ENCODE measurements around the gene SLC9A2. TPM values are rescaled to one million over a fixed set of nuclear protein-coding genes. Genes with fewer than 3 reads are reported as not detected.

The SLC9A2 gene
- total RNA-seq, 1 donor: not detected

- no peak for DNase-seq (ENCODE audit: low read depth in 2 of 3, low spot score in 2 of 3)
Measured at GRCh38 chr2:102667072-102667471, 47.7 kb downstream of the SLC9A2 start.

- DNase-seq (ENCODE audit: low read depth in 2 of 3, low spot score in 2 of 3): no peak
Measured at GRCh38 chr2:102668171-102668570, 48.8 kb downstream of the SLC9A2 start.

DNA sequence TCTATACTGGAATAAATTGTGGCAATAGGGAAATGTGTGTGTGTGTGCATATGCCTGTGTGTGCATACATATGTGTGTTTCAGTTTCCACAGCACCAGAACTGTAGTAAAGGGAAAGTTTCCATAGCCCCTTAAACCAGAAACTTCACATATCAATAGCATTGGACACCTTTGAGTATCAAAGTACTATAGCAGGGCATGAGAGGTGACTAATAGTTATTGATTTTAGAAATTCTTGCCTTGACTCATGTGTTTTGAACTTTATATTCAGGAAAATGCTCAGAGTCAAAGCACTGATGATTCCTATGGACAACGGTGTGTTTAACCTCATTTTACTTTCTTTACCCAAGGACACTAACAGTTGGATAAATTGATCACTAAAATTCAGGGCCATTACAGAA lies 50.0 kb downstream of the SLC9A2 start:
- no peak for DNase-seq (ENCODE audit: low read depth in 2 of 3, low spot score in 2 of 3)

DNA sequence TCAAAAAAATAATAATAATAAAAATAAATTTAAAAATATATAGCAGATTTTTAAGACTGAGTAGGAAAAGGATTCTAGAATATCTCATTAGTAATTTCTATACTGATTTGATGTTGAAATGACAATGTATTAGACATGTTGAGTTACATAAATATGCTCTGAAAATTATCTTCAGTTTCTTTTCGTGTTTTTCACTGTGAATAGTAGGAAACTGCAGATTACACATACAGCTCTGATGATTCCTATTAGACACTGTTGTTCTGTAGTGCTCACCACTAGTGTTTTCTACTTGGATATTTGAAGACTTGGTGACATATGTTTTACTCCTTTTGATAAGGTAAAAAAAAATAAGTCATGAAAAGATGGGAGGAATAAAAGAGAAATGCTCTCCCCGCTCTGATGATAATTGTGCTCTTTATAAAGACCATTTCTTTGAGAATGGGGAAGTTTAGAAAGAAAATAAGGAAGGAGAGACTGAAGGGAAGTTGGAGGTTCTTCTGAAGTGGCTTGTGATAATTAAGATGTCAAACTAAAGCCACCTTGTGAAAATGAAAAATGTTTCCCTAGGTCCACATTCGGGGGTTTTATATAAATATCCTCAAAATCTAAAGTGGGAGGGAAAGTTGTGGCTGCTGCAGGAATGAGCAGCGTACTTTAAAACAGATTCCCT lies 52.9 kb downstream of the SLC9A2 start:
- DNase-seq (ENCODE audit: low read depth in 2 of 3, low spot score in 2 of 3): peak in 2 of 3 donors; percentile 11 to 58

- no peak for DNase-seq (ENCODE audit: low read depth in 2 of 3, low spot score in 2 of 3)
Measured at GRCh38 chr2:102674370-102674769, 55.0 kb downstream of the SLC9A2 start.

DNA sequence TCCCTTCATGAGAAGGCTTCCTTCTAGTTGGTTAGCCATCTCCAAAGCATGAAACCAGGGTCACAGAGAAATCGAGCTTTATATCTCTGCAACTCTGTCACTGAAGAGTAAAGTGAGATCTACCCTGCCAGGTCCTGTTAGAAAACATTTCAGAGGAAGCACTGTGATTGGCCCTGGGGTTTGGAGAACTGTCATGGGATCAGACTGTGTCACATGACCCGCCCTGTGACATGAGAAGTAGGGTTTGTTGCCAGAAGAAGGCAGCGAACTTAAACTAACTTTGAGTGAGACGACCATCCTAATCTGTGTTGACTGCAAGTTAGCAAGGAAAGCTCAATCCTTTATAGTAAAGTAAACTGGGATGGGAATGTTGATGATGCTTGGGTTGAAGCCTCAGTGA lies 55.5 kb downstream of the SLC9A2 start:
- DNase-seq (ENCODE audit: low read depth in 2 of 3, low spot score in 2 of 3): no peak

GRCh38 chr2:102677244-102678215 lies 58.2 kb downstream of the SLC9A2 start:
- DNase-seq (ENCODE audit: low read depth in 2 of 3, low spot score in 2 of 3): no peak

DNA sequence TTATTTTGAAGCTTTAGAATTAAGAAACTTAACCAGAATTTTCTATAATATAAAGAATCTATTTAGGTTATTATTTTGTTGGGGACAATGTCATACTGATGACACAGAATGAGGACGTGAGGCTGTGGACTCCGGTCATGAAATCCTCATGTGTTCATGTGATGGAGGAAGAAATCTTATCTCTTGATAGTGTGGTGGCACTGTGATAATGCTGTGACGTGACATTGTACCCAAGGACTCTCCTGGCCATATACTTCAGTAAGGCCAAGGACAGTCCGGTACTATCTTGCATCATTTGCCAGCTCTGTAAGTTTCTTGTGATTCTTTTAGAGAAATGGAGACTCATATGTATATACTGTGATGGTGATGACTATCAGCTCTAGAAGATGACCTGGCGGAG lies 59.1 kb downstream of the SLC9A2 start:
- DNase-seq (ENCODE audit: low read depth in 2 of 3, low spot score in 2 of 3): no peak

GRCh38 chr2:102686479-102687439 lies 67.4 kb downstream of the SLC9A2 start:
- peak in 2 of 3 donors; percentile 9 to 54 for DNase-seq (ENCODE audit: low read depth in 2 of 3, low spot score in 2 of 3)

DNA sequence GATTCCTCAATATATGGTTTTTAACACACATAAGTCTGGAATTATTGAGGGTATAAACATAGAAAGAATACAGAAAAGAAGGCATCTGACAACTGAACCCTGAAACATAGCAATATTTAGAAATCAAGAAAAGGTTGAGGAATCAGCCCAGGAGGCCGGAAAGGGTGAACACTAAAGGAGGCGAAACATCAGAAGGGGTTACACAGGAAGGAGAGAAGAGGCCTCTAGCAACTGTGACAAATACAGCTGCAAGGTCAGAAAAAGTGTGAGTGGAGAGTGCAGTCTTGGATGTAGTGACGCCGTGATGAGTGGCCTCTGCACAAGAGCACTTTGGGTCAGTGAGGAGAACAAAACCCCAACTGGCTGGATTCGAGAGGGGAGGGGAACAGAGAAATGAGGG lies 70.7 kb downstream of the SLC9A2 start:
- DNase-seq (ENCODE audit: low read depth in 2 of 3, low spot score in 2 of 3): no peak

GRCh38 chr2:102696463-102696862 lies 77.1 kb downstream of the SLC9A2 start:
- no peak for DNase-seq (ENCODE audit: low read depth in 2 of 3, low spot score in 2 of 3)

DNA sequence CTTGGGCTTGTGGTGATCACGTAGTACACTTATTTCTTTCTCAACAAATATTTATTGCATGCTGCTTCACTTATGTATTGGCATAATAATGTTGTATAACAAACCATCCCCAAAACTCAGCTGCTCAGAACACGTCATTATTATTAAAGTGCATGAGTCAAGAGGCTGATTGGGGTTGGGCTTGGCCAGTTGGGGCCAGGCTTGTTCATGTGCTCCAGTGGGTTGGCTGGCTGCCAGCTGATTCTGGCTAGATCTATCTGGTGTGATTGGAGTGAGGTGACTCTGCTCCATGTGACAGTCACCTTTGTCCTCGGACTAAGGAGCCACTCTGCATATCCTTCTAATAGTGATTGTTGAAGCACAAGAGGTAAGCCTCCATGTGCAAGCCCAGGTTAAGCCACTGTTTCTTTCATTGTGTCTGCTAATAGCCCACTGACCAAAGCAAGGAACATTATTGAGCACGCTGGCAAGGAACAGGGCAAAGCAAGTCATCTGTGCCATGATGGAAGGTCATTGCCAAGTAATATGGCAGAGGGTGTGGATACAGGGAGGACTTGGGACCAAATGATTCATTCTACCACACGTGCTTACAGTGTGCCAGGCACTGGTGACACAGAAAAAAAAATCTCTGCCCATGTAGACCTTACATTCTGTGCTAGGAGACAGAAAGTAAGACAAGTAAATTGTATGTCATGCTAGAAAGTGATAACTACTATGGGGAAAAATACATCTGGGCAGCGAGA lies 79.2 kb downstream of the SLC9A2 start:
- no peak for DNase-seq (ENCODE audit: low read depth in 2 of 3, low spot score in 2 of 3)

GRCh38 chr2:102703305-102703704 lies 84.0 kb downstream of the SLC9A2 start:
- no peak for DNase-seq (ENCODE audit: low read depth in 2 of 3, low spot score in 2 of 3)

GRCh38 chr2:102703748-102704147 lies 84.4 kb downstream of the SLC9A2 start:
- peak in 2 of 3 donors; percentile 20 to 62 for DNase-seq (ENCODE audit: low read depth in 2 of 3, low spot score in 2 of 3)

- no peak for DNase-seq (ENCODE audit: low read depth in 2 of 3, low spot score in 2 of 3)
Measured at GRCh38 chr2:102704531-102704930, 85.2 kb downstream of the SLC9A2 start.

- DNase-seq (ENCODE audit: low read depth in 2 of 3, low spot score in 2 of 3): no peak
Measured at GRCh38 chr2:102707796-102708695, 88.7 kb downstream of the SLC9A2 start.

GRCh38 chr2:102708847-102709559 lies 89.7 kb downstream of the SLC9A2 start:
- DNase-seq (ENCODE audit: low read depth in 2 of 3, low spot score in 2 of 3): no peak

DNA sequence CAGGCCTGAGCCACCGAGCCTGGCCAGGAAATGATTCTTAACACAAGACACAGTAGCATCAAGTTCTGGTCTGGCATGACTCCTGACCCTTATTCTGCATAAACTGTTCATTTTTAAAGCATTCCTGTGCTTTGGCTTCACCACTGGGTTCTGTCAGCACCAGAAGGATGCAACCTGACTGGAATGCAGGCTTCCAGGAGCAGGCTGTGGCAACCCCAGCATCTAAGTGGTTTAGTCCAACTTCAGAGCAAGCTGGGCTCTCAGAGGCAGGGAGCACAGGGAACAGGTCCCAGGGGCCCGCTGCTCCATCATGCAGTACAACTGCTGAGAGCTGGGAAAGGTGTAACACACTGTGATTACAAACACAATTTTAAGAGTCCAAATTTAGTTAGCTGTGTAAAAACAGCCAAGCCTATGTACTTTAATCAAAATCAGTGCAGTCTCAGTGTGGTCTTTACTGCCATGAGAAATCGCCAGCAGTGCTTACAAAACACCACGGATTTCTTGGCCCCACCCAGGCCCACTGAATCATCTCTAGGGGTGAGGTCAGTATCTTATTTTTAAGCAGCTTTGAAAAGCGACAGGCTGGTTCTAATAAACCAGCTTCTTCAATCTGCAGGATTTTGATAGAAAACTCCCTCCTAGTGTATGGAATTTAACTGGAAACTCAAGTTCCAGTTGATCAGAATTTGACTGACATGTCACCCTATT lies 98.1 kb downstream of the SLC9A2 start:
- no peak for DNase-seq (ENCODE audit: low read depth in 2 of 3, low spot score in 2 of 3)
